ENCODE data around the gene DDX54.

Gene DDX54, protein sequence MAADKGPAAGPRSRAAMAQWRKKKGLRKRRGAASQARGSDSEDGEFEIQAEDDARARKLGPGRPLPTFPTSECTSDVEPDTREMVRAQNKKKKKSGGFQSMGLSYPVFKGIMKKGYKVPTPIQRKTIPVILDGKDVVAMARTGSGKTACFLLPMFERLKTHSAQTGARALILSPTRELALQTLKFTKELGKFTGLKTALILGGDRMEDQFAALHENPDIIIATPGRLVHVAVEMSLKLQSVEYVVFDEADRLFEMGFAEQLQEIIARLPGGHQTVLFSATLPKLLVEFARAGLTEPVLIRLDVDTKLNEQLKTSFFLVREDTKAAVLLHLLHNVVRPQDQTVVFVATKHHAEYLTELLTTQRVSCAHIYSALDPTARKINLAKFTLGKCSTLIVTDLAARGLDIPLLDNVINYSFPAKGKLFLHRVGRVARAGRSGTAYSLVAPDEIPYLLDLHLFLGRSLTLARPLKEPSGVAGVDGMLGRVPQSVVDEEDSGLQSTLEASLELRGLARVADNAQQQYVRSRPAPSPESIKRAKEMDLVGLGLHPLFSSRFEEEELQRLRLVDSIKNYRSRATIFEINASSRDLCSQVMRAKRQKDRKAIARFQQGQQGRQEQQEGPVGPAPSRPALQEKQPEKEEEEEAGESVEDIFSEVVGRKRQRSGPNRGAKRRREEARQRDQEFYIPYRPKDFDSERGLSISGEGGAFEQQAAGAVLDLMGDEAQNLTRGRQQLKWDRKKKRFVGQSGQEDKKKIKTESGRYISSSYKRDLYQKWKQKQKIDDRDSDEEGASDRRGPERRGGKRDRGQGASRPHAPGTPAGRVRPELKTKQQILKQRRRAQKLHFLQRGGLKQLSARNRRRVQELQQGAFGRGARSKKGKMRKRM

DNA sequence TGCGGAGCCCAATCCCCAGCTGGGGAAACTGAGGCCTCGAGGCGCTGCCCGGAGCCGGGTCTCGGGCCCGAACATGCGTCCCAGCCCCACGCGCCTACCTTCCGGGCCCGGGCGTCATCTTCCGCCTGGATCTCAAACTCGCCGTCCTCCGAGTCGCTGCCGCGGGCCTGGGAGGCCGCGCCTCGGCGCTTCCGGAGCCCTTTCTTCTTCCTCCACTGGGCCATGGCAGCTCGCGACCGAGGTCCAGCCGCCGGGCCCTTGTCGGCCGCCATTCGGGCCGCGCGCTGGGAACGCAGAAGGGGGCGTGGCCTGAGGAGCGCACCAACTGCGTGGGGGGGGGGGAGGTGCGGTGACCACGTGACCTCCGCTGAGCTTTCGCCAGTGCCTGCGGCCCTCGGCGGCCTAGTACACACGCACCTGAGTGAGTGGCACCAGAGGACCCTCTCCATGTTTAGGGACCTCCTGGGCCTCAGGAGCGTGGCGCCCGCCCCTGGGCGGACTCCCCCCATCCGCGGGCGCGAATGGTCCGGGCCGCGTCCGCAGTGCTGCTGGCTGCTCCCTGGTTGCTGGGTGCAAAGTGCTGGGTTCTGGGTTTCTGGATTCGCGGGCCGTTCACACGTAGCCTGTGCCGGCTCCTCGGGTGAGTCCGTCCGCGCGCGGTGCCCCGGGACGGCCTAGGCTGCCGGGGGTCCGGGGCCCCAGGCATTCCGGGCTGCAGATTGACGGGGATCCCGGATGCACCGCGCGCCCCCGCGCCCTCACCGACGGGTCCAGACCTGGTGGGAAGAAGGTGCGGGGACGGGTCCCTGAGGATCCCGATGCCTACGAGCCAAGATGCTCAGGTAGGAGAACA is at the start of gene DDX54, which contains the start of gene RITA1:
DDX54 (minus strand) TSS at position 299 of the 853 bp plus-strand sequence; CDS start at position 272, 27 bp downstream.
RITA1 (plus strand) TSS at position 542 of the 853 bp plus-strand sequence. CDS start 1,026 bp downstream, outside the sequence.
- peak; percentile 66 for DNase-seq

DNA sequence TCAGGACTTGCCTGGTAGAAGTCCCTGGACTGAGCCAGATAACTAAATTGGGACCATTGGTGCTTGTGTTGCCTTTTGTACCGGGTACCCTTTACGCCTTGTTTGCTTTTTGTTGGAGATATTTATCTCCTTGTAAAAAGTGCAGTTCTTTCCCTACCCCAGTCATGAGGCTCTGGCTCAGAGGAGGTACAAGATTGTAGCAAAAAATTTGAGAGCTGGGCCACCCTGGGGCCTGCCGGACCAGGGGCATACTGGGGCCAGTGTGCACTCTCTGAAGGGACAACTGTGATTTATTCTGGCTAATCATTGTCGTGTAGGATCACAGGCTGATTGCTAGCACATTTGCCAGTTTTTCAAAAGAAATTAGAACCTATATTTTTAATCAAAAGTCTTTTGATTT is 49.2 kb upstream of the DDX54 start:
- no peak for DNase-seq

DNA sequence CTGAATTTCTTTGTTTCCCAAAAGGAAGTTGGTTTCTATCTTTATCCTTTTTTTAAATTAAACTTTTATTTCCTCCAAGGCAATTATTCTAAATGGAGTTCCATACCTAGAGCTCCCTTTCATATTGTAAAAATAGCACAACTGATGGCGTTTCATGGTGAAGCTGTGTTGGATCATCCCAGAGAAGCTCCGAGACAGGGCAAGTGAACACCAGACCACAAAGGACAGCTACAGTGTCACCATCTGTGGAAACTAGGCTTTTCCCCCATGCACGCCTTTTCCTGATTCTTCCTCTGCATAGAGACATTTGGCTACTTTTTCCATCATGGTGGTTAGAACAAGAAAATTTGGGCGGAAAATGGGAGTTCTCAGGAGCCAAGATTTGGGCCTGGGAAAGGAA is 48.7 kb upstream of the DDX54 start:
- no peak for DNase-seq

DNA sequence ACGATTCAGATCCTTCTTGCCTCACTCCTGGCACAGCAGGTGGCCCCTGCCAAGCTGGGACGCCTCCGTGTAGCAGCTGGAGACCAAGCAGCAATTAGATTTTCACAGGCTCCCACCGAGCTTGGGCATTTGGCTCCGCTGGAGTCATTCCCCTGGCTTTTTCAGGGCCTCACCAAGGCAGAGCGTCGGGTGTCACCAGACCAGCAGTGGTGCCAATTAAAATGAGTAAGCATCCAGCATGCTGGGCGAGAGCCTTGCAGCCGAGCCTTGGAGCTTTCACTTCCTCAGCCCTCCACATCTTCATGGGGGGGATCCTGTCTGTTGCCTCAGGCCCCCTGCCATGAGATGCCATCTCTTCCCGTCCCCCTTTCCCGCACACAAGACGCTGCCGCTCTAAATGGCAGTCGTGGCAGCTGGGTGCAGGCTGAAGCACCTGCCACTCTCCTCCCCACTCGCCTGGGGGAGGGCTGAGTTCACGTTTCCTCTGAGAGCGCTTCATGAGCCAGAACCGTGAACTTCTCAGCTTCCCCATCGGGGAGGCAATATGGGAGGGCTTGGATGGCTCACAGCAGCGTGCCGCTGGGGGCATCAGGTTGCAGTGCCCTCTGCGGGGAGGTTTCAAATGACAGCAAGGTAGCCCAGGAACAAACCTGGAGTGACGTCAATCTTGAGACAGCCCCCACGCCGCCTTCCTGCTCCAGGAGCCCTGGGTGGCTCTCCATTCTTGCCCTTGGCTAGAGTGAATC is 47.7 kb upstream of the DDX54 start:
- DNase-seq: peak; percentile 97

DNA sequence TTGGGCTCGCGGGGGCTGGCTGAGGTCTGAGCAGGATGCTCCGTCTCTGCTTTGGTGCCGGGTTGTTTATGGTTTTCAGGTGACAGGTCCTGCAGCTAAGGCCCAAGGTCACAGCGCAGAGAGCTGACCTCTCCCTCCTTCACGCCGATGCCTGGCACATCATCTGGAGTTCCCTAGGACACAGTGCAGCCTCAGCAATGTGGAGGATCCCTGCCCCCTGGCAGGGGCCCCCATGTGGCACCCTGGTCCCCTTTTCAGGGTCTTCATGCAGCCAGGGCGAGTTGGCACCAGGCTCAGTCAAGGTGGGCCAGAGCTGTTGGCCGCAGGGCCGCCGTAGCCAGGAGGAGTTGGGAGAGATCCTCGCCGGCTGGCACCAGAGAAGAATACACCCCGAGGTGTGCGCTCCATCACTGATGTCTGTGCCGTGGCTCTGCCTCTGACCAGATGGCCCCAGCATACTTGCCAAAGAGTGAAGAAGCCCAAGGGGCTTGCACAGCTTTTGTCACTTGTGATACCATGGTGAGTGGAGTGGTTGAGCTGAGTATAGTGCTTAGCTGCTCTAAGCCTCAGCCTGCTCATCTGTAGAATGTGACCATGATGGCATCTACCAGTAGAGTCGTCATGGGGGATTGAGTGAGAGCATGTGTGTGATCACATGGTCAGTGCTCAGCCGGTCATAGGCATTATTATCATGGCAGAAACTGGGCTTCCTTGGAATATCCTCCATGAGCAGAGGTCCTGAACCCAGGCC is 47.0 kb upstream of the DDX54 start:
- DNase-seq: no peak

DNA sequence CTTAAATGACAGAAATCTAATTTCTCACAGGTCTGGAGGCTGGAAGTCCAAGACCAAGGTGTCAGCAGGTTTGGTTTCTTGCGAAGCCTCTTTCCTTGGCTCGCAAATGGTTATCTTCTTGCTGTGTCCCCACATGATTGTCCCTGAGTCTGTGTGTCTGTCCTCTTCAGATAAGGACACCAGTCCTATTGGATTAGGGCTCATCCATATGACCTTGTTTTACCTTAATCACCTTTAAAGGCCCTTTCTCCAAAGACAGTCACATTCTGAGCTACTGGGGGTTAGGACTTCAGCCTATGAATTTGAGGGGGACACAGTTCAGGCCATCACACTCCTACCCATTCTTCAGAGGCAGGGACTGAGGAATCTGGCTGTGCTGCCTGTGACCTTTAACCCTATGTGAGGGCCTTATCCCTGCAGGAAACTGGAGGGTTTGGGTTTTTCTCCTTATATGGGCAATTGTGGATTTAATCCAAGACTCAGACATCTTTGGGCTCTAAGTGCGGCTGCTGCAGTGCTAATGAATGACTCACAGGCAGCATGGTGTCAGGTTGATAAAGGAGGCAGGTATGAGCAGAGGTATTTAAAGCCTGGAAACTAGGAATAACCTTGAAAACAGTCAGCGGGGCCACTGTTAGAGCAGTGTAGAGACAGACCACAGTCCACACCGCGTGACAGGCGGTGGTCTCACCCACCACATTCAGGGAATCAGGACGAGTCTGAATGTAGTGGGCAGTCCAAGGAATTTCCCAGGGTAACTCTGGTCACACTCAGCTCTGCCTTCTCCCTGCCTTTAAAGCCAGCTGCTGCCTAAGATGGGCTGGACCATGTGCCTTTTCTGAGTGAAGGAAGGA is 46.2 kb upstream of the DDX54 start:
- DNase-seq: peak; percentile 46

DNA sequence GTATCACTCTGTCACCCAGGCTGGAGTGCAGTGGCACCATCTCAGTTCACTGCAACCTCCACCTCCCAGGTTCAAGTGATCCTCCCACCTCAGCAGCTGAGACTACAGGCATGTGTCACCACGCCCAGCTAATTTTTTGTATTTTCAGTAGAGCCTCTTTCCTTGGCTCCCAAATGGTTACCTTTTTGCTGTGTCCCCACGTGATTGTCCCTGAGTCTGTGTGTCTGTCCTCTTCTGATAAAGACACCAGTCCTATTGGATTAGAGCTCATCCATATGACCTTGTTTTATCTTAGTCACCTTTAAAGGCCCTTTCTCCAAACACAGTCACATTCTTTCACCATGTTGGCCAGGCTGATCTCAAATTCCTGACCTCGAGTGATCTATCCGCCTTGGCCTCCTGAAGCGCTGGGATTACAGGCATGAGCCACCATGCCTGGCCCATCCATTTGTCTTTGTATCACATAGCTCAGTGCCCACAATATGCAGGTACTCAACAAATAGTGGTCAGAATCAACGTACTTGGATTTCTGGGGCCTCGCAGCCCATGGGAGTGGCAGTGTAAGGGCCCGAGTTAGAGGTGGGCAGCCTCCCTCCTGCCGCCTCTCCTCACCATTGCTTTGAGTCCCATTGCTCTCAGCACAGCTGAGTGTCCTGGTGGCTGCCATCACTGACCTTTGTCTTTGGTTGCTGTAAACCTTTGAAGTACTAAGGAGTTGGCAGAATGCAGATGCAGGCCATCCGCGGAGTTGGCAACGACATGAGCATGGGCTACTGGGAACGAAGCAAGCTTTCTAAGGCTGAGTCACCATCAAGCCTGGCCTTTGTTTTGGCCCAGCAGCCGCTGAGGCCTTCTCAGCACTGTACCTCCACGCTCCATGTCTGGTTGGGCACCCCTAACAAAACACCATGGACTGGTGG is 45.3 kb upstream of the DDX54 start:
- DNase-seq: no peak

DNA sequence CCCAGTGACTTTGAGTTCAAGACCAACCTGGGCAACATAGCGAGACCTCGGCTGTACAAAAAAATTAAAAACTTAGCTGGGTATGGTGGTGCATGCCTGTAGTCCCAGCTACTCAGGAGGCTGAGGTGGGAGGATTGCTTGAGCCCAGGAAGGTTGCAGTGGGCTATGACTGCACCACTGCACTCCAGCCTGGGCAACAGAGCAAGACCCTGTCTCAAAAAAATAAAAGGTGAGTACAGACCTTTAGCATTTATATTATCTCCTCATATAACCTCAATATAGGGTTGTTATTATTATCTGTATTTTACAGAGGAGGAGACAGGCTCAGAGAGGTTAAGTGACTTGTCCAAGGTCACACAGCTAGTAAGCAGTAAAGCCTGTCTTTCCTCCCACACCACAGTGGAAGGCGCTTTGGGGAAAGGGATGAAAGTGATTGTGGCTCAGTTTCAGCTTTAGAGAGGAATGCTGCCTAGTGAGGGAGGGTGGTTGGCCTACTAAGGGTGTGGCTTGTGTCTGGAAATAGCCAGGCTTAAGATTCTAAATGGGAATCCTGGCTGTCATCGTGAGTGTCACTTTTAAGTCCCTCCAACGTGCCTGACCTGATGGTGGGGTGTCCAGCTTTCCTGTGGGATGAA is 43.2 kb upstream of the DDX54 start:
- no peak for DNase-seq

DNA sequence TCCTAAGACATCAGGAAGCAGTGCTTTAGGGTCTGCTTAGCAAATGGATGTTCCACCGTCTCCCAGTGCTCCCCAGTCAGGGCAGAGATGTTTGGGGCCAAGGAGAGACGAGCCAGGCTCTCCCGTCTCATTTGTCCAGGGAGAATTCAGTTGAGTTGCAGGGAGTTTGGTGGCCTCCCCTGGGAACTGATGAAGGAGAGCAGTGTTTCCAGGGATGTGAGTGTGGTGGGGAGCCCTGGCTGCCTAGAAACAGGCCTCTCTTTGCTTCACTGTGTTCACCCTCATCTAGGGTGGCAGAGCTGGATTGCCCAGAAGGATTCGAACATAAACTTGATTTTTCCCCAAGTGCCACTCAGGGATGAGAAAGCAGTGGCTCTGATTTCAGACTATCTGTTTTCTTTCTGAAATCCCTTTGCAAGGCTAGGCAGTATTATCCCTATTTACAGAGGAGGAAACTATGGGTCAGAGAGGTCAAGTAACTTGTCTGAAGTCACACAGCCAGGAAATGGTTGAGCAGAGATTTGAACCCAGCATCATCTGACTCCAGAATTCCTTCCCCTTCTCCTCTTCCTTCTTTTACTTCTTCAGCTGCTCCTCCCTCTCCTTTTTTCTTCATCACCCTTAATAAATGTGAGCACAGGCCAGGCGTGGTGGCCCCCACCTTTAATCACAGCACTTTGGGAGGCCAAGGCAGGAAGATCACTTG is 42.6 kb upstream of the DDX54 start:
- DNase-seq: no peak

DNA sequence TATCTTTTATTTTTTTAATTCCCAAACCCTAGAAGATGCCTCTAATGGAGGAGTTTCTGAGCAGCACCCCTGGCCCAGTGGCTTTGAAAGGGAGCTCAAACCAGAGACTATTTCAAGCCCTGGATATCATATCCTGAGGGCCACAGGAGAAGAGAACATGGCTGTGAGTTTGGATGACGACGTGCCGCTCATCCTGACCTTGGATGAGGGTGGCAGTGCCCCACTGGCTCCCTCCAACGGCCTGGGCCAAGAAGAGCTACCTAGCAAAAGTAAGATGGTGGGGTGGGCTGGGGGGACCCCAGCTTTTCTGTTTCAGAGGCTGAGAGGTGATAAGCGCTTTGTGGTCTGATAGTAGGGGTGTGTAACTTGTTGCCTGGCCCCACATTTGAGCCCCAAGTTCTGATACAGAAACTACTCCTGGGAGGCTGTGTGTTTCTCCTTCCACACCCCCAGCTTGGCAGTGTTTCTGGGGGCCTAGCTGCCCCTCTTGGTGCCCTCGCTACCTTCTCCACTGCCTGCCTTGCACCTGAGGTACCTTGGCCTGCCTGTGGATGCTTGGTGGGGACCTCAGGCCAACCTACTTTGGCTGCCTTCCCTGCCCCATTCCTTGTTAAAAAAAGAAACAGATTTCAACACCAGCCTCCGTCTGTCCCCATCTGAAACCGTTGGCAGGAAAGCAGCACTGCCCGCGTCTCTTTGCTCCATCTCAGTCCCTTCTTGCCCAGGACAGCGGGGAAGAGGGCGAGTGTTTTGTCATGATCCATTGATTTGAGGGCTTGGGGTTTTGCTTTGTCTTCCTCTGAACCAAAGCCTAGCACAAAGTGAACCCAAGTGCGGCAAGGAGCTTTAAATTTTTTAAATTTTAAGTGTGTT is 41.7 kb upstream of the DDX54 start:
- no peak for DNase-seq

DNA sequence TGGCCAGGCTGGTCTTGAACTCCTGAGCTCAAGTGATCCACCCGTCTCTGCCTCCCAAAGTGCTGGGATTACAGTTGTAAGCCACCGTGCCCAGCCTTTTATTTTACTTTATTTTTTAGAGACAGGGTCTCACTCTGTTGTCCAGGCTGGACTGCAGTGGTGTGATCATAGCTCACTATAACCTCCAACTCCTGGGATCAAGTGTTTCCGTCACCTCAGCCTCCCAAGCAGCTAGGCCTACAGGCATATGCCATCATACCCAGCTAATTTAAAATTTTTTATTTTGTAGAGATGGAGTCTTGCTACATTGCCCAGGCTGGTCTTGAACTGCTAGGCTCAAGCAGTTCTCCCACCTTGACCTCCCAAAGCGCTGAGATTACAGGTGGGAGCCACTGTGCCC is 39.7 kb upstream of the DDX54 start:
- no peak for DNase-seq

DNA sequence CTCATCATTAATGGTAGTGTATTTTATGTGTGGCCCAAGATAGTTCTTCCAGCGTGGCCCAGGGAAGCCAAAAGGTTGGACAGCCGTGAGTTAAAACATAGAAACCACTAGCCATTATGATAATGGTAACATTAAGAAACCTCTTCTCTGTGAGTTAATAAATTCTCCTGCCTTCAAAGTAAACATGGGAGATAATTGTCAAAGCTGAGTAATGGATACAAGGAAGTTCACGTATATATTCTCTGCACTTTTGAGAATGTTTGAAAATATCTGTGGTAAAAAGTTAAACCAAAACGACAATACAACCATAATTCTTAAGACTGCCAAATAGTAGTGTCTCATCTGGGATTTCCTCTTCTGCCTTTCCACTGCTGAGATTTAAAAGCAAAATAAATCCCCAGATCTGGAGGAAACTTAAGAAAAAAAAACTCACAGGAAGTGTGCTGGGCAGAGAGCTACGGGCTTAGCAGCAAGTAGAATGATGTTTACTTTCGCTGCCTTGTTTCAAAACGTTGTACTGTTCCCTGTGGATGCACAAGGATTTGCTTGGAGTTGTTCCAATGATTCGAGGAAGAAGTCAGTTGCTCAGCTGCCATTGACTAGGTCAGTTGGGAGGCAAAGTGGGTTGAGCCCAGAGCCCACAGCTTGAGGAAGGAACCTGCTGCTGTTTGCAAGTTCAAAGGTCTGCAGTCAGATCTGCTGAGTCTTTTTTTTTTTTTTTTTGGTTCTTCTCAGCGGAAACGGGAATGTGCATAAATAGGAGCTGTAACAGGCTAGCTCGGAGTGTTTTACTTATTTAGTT is 37.7 kb upstream of the DDX54 start:
- DNase-seq: peak; percentile 93

DNA sequence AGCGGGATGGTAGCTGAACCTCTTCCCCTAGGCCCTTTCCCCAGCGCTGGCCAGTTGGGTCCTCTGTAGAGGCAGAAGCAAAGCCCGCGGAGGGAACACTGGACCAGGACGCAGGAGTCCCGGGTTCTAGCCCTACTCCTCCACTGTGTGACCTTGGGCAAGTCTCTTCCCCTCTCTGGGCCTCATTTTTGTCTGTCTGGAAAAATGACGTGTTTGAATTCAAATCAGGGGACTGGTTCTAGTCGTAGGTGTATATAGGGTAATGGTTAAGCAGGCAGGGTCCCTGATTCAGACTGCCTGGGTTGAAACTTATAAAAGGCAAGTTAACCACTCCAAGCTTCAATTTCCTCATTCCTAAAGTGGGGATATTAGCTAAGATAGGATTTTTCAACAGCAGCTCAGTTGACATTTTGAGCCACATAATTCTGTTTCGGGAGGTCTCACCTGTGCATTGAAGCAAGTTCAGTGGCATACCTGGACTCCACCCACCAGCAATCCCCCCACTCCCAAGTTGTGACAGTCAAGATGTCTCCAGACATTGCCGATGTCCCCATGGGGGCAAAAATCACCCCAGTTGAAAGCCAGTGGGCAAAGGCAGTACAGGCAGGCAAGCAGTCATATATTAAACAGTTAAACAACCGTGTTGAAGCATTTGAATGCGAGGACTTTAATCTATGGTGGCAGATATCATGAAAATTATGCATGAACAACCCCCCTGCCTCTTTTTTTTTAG is 36.9 kb upstream of the DDX54 start:
- no peak for DNase-seq

DNA sequence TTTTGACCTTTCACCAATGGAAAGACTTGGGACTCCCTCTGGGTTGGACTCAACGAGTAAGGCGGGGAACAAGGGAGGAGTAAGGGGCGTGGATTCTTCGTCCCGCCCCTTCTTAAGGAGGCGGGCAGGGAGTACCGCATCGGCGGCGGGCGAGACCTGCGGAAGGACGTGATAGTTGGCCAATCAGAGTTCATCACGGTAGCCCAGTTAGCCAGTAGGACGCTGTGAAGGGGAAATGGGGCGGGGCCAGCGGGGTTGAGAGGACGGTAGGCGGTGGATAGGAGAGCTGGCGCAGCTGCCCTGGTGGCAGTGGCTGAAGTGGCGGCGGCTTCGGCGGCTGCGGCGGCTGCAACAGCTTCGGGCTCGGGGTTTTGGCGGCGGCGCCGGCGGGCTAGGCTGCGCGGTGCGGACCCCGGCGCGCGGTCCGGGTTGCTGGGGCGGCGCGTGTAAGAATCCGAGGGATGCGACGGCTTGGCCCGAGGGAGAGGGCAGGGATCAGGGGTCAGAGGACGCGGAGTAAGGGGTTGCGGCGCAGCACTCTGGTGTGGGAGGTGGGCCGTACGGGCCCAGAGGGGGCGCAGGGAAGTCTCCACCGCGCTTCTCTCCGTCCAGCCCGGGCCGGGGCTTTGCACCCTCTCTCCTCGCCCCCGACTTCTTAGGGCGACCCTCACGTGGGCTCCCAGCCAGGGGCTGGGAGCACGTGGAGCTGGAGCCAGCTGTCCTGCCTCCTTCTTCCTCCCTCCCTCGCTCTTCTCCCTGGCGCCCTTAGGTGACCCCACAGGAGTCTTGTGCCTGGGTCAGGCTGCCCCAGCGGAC is 36.1 kb upstream of the DDX54 start, which contains the start of gene TPCN1:
TPCN1 (plus strand) TSS at position 284 of the 816 bp plus-strand sequence. CDS start 5,389 bp downstream, outside the sequence.
- DNase-seq: peak; percentile 100
